Upper lobe of left lung (tissue), 6 donors: ENCODE measurements around the gene MTURN. TPM values are rescaled to one million over a fixed set of nuclear protein-coding genes. Genes with fewer than 3 reads are reported as not detected.

Experiments
- ATAC-seq, 2 donors: fragments of 200-7000 bp; cut with Tn5 transposase; one replicate each; pipeline ENCODE4 v1.9.1; 2022; ENCODE audit warnings: mild to moderate bottlenecking in 2 of 2, moderate library complexity in 2 of 2; ENCODE audit not compliant: low FRiP score in 2 of 2
- DNase-seq, 2 donors: peaks; one replicate each; pipeline ENCODE4 v3.0.0-alpha.2; 2019 to 2020
- H3K27ac ChIP-seq, 4 donors: fragments of 200-600 bp; sonication (generic); one replicate each; pipeline ENCODE4 v1.5.1; 2016 to 2019
- H3K27me3 ChIP-seq, 4 donors: fragments of 200-600 bp; sonication (generic); one replicate each; pipeline ENCODE4 v1.5.1; 2017 to 2019
- H3K36me3 ChIP-seq, 4 donors: fragments of 200-600 bp; sonication (generic); one replicate each; pipeline ENCODE4 v1.5.1; 2016 to 2019
- H3K4me1 ChIP-seq, 4 donors: fragments of 200-600 bp; sonication (generic); one replicate each; pipeline ENCODE4 v1.5.1; 2018 to 2019
- H3K4me3 ChIP-seq, 4 donors: fragments of 200-600 bp; sonication (generic); one replicate each; pipeline ENCODE4 v1.5.1; 2017 to 2019; ENCODE audit warnings: mild to moderate bottlenecking in 2 of 4, moderate library complexity in 1 of 4
- H3K9me3 ChIP-seq, 4 donors: fragments of 200-600 bp; sonication (generic); one replicate each; pipeline ENCODE4 v1.5.1; 2018 to 2019
- CTCF ChIP-seq, 6 experiments: fragments of 450-650 bp in 4 of 6; fragments of 200-600 bp in 2 of 6; sonication (generic) in 2 of 6; IDR thresholded peaks; one replicate each; pipeline ENCODE4 v1.5.1; 2016 to 2019; ENCODE audit warnings: antibody characterized with exemption in 6 of 6
- EP300 ChIP-seq, 4 donors: sonication (generic); formaldehyde crosslinking; IDR thresholded peaks; one replicate each; pipeline ENCODE4 v1.5.1; 2017; ENCODE audit warnings: antibody characterized with exemption in 4 of 4, control low read depth in 2 of 4
- POLR2A ChIP-seq, 4 donors: fragments of 450-650 bp; IDR thresholded peaks; one replicate each; pipeline ENCODE4 v1.5.1; 2016 to 2017; ENCODE audit warnings: antibody characterized with exemption in 4 of 4, mild to moderate bottlenecking in 2 of 4
- POLR2AphosphoS5 ChIP-seq, 2 donors: sonication (generic); formaldehyde crosslinking; IDR thresholded peaks; one replicate each; pipeline ENCODE4 v1.5.1; 2017; ENCODE audit warnings: antibody characterized with exemption in 2 of 2
- WGBS, 2 donors: methylation state at CpG; one replicate each; pipeline ENCODE4 v1.1.5; 2017 to 2018; 5-methylcytosine and 5-hydroxymethylcytosine counted together
- total RNA-seq, 6 donors: library from RNA; depleted of rRNA in 4 of 6; stranded (reverse); fragments of >200 nt in 4 of 6; gene quantifications; one replicate each; pipeline versions ENCODE4 v1.1.0 to v1.2.1, GENCODE V29; 2016 to 2021
- donor health status: DM: no; HTN: no; CAD: no; lungs with moderate emphysema.
- donor health status: DM: no; HTN: yes; CAD: no; lungs with severe emphysema.

The MTURN gene
- total RNA-seq, 6 donors from 2014 or later: 27.2 to 112 (median 39.6) TPM

GRCh38 chr7:30176463-30177109 is 41.8 kb downstream of the MTURN start:
- H3K4me1 ChIP-seq: peaks cover 3 to 24% (median 15%) of the 10 kb centered on the region in 4 donors

GRCh38 chr7:30177186-30177585 is 42.4 kb downstream of the MTURN start:
- no peak for TF ChIP-seq CTCF (IDR thresholded peaks at IDR 0.05)
- TF ChIP-seq EP300 (IDR thresholded peaks at IDR 0.05): no peak
- no peak for TF ChIP-seq POLR2A (IDR thresholded peaks at IDR 0.05)
- TF ChIP-seq POLR2AphosphoS5 (IDR thresholded peaks at IDR 0.05): no peak
- ATAC-seq (no peak), DNase-seq (no peak)
- peaks cover 3 to 21% (median 13%) of the 10 kb centered on the region in 4 donors for H3K4me1 ChIP-seq
- no peaks in the 10 kb centered on the region for H3K36me3 ChIP-seq
- WGBS, 2 donors: 92 to 96% methylated on average over 5 of the region's 5 CpGs
- H3K27me3 ChIP-seq: no peaks in the 10 kb centered on the region
- H3K27ac ChIP-seq: peak overlapping the region in 2 of 4 donors; percentile 7 to 33
- no peak overlapping the region for H3K4me3 ChIP-seq
- no peaks in the 10 kb centered on the region for H3K9me3 ChIP-seq

More at GRCh38 chr7:30176463-30177109, 41.8 kb downstream of the MTURN start:
- H3K36me3 ChIP-seq: no peaks in the 10 kb centered on the region
- ATAC-seq: peak in 1 of 2 donors; percentile 53
- H3K27me3 ChIP-seq: no peaks in the 10 kb centered on the region
- no peak for DNase-seq
- TF ChIP-seq POLR2A (IDR thresholded peaks at IDR 0.05) (no peak), POLR2AphosphoS5 (IDR thresholded peaks at IDR 0.05) (no peak), CTCF (IDR thresholded peaks at IDR 0.05) (no peak), EP300 (IDR thresholded peaks at IDR 0.05) (no peak)
- whole genome bisulfite sequencing, 2 donors: 73 to 76% methylated on average over 4 to 6 of the region's 6 CpGs
- no peak overlapping the region for H3K4me3 ChIP-seq
- no peak overlapping the region for H3K27ac ChIP-seq
- H3K9me3 ChIP-seq: no peaks in the 10 kb centered on the region

GRCh38 chr7:30177965-30178364 is 43.2 kb downstream of the MTURN start:
- DNase-seq (no peak), ATAC-seq (no peak)
- Histone ChIP-seq H3K36me3 (no peaks in the 10 kb centered on the region), H3K27me3 (no peaks in the 10 kb centered on the region), H3K4me1 (peaks cover under 1 to 14% (median 10%) of the 10 kb centered on the region in 4 donors), H3K4me3 (no peak overlapping the region), H3K27ac (no peak overlapping the region), H3K9me3 (no peaks in the 10 kb centered on the region)
- TF ChIP-seq CTCF (IDR thresholded peaks at IDR 0.05): no peak
- TF ChIP-seq EP300 (IDR thresholded peaks at IDR 0.05): no peak
- TF ChIP-seq POLR2AphosphoS5 (IDR thresholded peaks at IDR 0.05): no peak
- no peak for TF ChIP-seq POLR2A (IDR thresholded peaks at IDR 0.05)
- WGBS, 2 donors: 33 to 46% methylated on average over 3 of the region's 3 CpGs

GRCh38 chr7:30178748-30179436 is 44.1 kb downstream of the MTURN start:
- peak; percentile 15 to 47 for ATAC-seq
- Histone ChIP-seq H3K27me3 (no peaks in the 10 kb centered on the region), H3K4me3 (no peak overlapping the region), H3K4me1 (peaks cover 0 to 9% (median 5%) of the 10 kb centered on the region in 4 donors), H3K9me3 (no peaks in the 10 kb centered on the region), H3K27ac (peak overlapping the region in 2 of 4 donors; percentile 21 to 23), H3K36me3 (no peaks in the 10 kb centered on the region)
- DNase-seq: no peak
- WGBS, 2 donors: 52 to 63% methylated on average over 2 to 3 of the region's 3 CpGs
- TF ChIP-seq POLR2A (IDR thresholded peaks at IDR 0.05) (no peak), CTCF (IDR thresholded peaks at IDR 0.05) (no peak), POLR2AphosphoS5 (IDR thresholded peaks at IDR 0.05) (no peak), EP300 (IDR thresholded peaks at IDR 0.05) (no peak)
